ENCODE measurements around the gene GRIN1.

Gene GRIN1

DNA sequence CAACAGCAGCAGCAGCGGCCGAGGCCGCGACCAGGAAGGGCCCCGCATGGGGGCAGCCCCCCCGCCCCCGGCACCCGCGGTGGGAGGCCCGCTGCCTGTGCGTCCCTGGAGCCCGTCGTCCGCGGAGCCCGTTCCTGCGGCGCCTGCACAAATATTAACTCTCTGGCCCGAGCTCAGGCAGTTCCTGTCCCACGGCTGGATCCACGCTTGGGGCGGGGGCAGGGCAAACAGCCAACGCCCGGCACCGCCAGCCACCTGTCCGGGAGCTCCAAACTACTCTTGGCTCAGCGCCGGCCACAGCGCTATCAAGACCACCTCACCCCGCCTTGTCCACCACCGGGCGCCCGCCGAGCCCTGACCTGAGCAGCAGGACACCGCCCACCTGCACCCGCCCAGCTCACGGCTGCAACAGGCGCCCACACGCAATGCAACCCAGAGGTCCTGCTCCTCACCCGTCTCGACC, 31.0 kb downstream of the GRIN1 start, which contains the start of gene LRRC26 (continued):
- TF ChIP-seq ZNF558 (tag by site-specific recombination; IDR thresholded peaks at IDR 0.05) (no peak), ZNF623 (tag by site-specific recombination; IDR thresholded peaks at IDR 0.05) (no peak), ZNF223 (tag by site-specific recombination; IDR thresholded peaks at IDR 0.05) (no peak), ZNF664 (tag by site-specific recombination; IDR thresholded peaks at IDR 0.05) (no peak), ZNF391 (tag by site-specific recombination; IDR thresholded peaks at IDR 0.05; ENCODE audit: borderline replicate concordance, low read depth) (no peak), ZNF426 (tag by site-specific recombination; IDR thresholded peaks at IDR 0.05) (no peak), ZNF792 (tag by site-specific recombination; IDR thresholded peaks at IDR 0.05) (0 out of 2 replicates have a peak, but pooled peaks have one; percentile 26), REPIN1 (tag by site-specific recombination; IDR thresholded peaks at IDR 0.05; ENCODE audit: low read depth) (no peak), ZNF274 (IDR thresholded peaks at IDR 0.05; ENCODE audit: low read length) (no peak), ZNF274 (tag by site-specific recombination; IDR thresholded peaks at IDR 0.05; ENCODE audit: borderline replicate concordance) (no peak), GLI2 (tag by site-specific recombination; IDR thresholded peaks at IDR 0.05; ENCODE audit: borderline replicate concordance, low read depth) (no peak), ZNF501 (tag by site-specific recombination; IDR thresholded peaks at IDR 0.05) (no peak), ZNF335 (tag by site-specific recombination; conservative IDR thresholded peaks at IDR 0.05) (peak; percentile 64), ZSCAN30 (tag by site-specific recombination; IDR thresholded peaks at IDR 0.05) (no peak), ZNF76 (tag by site-specific recombination; IDR thresholded peaks at IDR 0.05; ENCODE audit: borderline replicate concordance, low read depth) (no peak), ZNF660 (tag by site-specific recombination; IDR thresholded peaks at IDR 0.05) (no peak), ZNF830 (tag by site-specific recombination; IDR thresholded peaks at IDR 0.05; ENCODE audit: low read depth) (no peak), ZBTB21 (tag by site-specific recombination; IDR thresholded peaks at IDR 0.05) (no peak), ZNF404 (tag by site-specific recombination; IDR thresholded peaks at IDR 0.05) (no peak), ZNF2 (tag by site-specific recombination; IDR thresholded peaks at IDR 0.05) (0 out of 2 replicates have a peak, but pooled peaks have one; percentile 32), GFI1B (tag by site-specific recombination; IDR thresholded peaks at IDR 0.05) (no peak), ZNF394 (tag by site-specific recombination; IDR thresholded peaks at IDR 0.05; ENCODE audit: borderline replicate concordance) (no peak)
- TF ChIP-seq, protein P1, sequence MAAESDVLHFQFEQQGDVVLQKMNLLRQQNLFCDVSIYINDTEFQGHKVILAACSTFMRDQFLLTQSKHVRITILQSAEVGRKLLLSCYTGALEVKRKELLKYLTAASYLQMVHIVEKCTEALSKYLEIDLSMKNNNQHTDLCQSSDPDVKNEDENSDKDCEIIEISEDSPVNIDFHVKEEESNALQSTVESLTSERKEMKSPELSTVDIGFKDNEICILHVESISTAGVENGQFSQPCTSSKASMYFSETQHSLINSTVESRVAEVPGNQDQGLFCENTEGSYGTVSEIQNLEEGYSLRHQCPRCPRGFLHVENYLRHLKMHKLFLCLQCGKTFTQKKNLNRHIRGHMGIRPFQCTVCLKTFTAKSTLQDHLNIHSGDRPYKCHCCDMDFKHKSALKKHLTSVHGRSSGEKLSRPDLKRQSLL (tag by site-specific recombination; IDR thresholded peaks at IDR 0.05): no peak
- TF ChIP-seq, protein P2, sequence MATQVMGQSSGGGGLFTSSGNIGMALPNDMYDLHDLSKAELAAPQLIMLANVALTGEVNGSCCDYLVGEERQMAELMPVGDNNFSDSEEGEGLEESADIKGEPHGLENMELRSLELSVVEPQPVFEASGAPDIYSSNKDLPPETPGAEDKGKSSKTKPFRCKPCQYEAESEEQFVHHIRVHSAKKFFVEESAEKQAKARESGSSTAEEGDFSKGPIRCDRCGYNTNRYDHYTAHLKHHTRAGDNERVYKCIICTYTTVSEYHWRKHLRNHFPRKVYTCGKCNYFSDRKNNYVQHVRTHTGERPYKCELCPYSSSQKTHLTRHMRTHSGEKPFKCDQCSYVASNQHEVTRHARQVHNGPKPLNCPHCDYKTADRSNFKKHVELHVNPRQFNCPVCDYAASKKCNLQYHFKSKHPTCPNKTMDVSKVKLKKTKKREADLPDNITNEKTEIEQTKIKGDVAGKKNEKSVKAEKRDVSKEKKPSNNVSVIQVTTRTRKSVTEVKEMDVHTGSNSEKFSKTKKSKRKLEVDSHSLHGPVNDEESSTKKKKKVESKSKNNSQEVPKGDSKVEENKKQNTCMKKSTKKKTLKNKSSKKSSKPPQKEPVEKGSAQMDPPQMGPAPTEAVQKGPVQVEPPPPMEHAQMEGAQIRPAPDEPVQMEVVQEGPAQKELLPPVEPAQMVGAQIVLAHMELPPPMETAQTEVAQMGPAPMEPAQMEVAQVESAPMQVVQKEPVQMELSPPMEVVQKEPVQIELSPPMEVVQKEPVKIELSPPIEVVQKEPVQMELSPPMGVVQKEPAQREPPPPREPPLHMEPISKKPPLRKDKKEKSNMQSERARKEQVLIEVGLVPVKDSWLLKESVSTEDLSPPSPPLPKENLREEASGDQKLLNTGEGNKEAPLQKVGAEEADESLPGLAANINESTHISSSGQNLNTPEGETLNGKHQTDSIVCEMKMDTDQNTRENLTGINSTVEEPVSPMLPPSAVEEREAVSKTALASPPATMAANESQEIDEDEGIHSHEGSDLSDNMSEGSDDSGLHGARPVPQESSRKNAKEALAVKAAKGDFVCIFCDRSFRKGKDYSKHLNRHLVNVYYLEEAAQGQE (tag by site-specific recombination; IDR thresholded peaks at IDR 0.05): no peak
- TF ChIP-seq, protein P3, sequence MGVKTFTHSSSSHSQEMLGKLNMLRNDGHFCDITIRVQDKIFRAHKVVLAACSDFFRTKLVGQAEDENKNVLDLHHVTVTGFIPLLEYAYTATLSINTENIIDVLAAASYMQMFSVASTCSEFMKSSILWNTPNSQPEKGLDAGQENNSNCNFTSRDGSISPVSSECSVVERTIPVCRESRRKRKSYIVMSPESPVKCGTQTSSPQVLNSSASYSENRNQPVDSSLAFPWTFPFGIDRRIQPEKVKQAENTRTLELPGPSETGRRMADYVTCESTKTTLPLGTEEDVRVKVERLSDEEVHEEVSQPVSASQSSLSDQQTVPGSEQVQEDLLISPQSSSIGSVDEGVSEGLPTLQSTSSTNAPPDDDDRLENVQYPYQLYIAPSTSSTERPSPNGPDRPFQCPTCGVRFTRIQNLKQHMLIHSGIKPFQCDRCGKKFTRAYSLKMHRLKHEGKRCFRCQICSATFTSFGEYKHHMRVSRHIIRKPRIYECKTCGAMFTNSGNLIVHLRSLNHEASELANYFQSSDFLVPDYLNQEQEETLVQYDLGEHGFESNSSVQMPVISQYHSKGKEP (tag by site-specific recombination; IDR thresholded peaks at IDR 0.05): no peak
- TF ChIP-seq, protein P4, sequence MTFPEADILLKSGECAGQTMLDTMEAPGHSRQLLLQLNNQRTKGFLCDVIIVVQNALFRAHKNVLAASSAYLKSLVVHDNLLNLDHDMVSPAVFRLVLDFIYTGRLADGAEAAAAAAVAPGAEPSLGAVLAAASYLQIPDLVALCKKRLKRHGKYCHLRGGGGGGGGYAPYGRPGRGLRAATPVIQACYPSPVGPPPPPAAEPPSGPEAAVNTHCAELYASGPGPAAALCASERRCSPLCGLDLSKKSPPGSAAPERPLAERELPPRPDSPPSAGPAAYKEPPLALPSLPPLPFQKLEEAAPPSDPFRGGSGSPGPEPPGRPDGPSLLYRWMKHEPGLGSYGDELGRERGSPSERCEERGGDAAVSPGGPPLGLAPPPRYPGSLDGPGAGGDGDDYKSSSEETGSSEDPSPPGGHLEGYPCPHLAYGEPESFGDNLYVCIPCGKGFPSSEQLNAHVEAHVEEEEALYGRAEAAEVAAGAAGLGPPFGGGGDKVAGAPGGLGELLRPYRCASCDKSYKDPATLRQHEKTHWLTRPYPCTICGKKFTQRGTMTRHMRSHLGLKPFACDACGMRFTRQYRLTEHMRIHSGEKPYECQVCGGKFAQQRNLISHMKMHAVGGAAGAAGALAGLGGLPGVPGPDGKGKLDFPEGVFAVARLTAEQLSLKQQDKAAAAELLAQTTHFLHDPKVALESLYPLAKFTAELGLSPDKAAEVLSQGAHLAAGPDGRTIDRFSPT (tag by site-specific recombination; IDR thresholded peaks at IDR 0.05): no peak
- TF ChIP-seq, protein P5, sequence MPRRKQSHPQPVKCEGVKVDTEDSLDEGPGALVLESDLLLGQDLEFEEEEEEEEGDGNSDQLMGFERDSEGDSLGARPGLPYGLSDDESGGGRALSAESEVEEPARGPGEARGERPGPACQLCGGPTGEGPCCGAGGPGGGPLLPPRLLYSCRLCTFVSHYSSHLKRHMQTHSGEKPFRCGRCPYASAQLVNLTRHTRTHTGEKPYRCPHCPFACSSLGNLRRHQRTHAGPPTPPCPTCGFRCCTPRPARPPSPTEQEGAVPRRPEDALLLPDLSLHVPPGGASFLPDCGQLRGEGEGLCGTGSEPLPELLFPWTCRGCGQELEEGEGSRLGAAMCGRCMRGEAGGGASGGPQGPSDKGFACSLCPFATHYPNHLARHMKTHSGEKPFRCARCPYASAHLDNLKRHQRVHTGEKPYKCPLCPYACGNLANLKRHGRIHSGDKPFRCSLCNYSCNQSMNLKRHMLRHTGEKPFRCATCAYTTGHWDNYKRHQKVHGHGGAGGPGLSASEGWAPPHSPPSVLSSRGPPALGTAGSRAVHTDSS (tag by site-specific recombination; IDR thresholded peaks at IDR 0.05): no peak
- TF ChIP-seq, protein P6, sequence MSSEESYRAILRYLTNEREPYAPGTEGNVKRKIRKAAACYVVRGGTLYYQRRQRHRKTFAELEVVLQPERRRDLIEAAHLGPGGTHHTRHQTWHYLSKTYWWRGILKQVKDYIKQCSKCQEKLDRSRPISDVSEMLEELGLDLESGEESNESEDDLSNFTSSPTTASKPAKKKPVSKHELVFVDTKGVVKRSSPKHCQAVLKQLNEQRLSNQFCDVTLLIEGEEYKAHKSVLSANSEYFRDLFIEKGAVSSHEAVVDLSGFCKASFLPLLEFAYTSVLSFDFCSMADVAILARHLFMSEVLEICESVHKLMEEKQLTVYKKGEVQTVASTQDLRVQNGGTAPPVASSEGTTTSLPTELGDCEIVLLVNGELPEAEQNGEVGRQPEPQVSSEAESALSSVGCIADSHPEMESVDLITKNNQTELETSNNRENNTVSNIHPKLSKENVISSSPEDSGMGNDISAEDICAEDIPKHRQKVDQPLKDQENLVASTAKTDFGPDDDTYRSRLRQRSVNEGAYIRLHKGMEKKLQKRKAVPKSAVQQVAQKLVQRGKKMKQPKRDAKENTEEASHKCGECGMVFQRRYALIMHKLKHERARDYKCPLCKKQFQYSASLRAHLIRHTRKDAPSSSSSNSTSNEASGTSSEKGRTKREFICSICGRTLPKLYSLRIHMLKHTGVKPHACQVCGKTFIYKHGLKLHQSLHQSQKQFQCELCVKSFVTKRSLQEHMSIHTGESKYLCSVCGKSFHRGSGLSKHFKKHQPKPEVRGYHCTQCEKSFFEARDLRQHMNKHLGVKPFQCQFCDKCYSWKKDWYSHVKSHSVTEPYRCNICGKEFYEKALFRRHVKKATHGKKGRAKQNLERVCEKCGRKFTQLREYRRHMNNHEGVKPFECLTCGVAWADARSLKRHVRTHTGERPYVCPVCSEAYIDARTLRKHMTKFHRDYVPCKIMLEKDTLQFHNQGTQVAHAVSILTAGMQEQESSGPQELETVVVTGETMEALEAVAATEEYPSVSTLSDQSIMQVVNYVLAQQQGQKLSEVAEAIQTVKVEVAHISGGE (tag by site-specific recombination; conservative IDR thresholded peaks at IDR 0.05; ENCODE audit: low read depth): no peak

All from HEK293 (cell line).